ENCODE measurements around the gene SMG6.
"Not testable (repeated sequence)": the region's sequence is repeated elsewhere in the genome, so short reads cannot be mapped to it uniquely, and the experiment has no call there.

The SMG6 gene

DNA sequence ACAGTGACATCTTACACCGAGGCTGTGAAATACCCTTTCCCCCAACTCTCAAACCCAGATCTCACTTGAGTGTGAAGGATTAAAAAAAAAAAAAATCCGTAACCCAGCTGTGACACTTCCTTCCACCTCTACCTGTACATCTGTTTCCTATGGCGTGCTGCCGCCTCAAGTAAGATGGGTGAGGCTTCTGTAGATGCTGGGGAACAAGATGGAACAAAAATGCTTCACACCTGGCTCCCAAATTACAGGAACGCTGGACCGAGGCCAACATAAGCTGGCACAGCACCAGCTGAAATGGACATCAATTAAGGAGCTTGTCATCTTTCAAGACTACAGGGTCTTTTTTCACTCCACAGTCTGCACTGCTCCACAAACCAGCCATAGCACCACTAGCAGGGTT is 152.8 kb downstream of the SMG6 start:
- CTCF ChIA-PET = interaction anchor here (1.0 to 1.5 kb wide), 3 partner anchors 15 to 29 kb away, joined by 3 to 5 read pairs (median 3); no protein-coding TSS in a partner anchor
- no peak for DNase-seq (ENCODE audit: extremely low spot score)
- POLR2A ChIA-PET = no interaction called here
- TF ChIP-seq, protein P1, sequence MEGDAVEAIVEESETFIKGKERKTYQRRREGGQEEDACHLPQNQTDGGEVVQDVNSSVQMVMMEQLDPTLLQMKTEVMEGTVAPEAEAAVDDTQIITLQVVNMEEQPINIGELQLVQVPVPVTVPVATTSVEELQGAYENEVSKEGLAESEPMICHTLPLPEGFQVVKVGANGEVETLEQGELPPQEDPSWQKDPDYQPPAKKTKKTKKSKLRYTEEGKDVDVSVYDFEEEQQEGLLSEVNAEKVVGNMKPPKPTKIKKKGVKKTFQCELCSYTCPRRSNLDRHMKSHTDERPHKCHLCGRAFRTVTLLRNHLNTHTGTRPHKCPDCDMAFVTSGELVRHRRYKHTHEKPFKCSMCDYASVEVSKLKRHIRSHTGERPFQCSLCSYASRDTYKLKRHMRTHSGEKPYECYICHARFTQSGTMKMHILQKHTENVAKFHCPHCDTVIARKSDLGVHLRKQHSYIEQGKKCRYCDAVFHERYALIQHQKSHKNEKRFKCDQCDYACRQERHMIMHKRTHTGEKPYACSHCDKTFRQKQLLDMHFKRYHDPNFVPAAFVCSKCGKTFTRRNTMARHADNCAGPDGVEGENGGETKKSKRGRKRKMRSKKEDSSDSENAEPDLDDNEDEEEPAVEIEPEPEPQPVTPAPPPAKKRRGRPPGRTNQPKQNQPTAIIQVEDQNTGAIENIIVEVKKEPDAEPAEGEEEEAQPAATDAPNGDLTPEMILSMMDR (IDR thresholded peaks at IDR 0.05; ENCODE audit: control extremely low read depth, extremely low read depth, low read depth, missing control alignments) = no peak

DNA sequence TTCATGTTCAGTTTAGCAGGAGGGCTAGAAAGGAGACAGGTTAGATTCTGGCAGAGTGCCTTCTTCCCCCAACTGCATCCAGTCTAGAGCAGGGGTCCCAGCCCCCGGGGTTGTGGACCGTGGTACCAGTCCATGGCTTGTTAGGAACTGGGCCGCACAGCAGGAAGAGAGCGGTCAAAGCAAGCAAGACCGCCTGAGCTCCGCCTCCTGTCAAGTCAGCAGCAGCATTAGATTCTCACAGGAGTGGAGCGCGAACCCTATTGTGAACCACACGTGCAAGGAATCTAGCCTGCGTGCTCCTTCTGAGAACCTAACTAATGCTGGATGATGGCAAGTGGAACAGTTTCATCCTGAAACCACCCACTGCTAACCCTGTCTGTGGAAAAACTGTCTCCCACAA is 153.7 kb downstream of the SMG6 start:
- ChIA-PET POLR2A (interaction anchor here (0.7 kb wide), 1 partner anchor 17 kb away, joined by 4 read pairs; no protein-coding TSS in a partner anchor), CTCF (interaction anchor here (1.1 to 1.5 kb wide), 3 partner anchors 16 to 28 kb away, joined by 3 to 5 read pairs (median 3); no protein-coding TSS in a partner anchor)
- TF ChIP-seq, protein P1 (IDR thresholded peaks at IDR 0.05; ENCODE audit: control extremely low read depth, extremely low read depth, low read depth, missing control alignments) = no peak
- DNase-seq (ENCODE audit: extremely low spot score) = no peak

DNA sequence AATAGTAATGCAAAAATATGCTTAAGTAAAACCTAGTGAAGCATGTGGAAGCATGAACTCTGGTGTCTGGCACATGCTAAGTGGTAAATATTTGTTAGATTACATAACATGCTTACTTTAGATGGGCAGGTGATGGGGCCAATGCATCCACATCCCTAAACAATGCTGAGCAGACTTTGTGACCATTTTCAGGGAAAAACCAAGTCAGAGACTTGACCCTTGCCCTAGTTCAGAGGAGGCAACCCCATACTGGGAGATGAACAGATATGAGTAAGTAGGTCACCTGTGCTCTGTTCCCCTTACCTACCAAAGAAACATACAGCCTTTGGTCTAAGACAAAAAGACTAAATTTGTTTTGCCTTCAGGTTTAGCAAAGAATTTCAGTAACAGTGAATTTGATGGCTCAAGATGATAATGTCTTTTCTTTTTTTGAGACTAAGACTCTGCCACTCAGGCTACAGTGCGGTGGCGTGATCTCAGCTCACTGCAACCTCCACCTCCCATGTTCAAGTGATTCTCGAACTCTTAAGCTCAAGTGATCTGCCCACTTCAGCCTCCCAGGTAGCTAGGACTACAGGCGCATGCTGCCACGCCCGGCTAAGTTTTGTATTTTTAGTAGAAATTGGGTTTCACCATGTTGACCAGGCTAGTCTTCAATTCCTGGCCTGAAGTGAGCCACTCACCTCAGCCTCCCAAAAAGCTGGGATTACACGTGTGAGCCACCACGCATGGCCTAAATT is 157.3 kb downstream of the SMG6 start:
- DNase-seq (ENCODE audit: extremely low spot score) = no peak
- TF ChIP-seq, protein P1 (IDR thresholded peaks at IDR 0.05; ENCODE audit: control extremely low read depth, extremely low read depth, low read depth, missing control alignments) = no peak
- POLR2A ChIA-PET = interaction anchor here (0.6 kb wide), 1 partner anchor 753 kb away, joined by 6 read pairs; no protein-coding TSS in a partner anchor
- CTCF ChIA-PET = interaction anchor here (0.7 to 2.4 kb wide), 6 partner anchors 8 to 99 kb away, joined by 3 to 15 read pairs (median 4); no protein-coding TSS in a partner anchor

DNA sequence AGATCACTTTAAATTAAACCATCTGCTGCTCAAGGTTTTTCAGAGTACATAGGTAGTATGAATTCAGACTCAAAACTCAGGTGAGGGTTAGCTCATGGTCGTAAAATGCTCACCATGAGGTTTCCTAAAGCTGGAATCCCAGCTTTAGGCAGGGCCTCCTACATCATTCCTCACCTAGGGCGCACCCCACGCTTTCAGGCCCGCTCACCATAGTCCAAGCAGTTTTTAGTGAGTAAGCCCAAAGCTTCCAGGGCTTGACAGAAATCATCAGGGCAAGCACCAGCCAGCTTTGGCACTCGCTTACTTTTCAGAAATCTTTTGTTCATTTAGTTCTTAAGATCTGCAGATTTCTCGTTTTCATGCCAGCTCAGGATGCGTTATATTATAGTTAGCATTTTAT is 158.9 kb downstream of the SMG6 start:
- no peak for DNase-seq (ENCODE audit: extremely low spot score)
- TF ChIP-seq, protein P1 (IDR thresholded peaks at IDR 0.05; ENCODE audit: control extremely low read depth, extremely low read depth, low read depth, missing control alignments) = no peak
- ChIA-PET POLR2A (no interaction called here), CTCF (interaction anchor here (0.9 to 3.0 kb wide), 7 partner anchors 11 to 137 kb away, joined by 3 to 10 read pairs (median 3); no protein-coding TSS in a partner anchor)

DNA sequence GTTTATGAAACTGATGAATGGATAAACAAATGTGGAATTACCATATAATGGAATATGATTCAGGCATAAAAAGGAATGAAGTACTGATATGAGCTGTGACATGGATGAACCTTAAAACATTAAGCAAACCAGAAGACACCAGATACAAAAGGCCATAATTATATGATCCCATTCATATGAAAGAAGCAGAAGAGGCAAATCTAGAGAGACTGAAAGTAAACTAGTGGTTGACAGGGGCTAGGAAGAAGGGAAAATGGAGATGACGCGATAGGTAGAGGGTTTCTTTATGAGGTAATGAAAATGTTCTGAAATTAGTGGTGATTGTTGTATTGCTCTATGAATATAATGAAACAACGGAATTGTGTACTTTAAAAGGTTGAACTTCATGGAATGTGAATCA is 160.3 kb downstream of the SMG6 start:
- CTCF ChIA-PET = interaction anchor here (0.6 to 3.0 kb wide), 5 partner anchors 19 to 102 kb away, joined by 3 to 10 read pairs (median 3); no protein-coding TSS in a partner anchor

DNA sequence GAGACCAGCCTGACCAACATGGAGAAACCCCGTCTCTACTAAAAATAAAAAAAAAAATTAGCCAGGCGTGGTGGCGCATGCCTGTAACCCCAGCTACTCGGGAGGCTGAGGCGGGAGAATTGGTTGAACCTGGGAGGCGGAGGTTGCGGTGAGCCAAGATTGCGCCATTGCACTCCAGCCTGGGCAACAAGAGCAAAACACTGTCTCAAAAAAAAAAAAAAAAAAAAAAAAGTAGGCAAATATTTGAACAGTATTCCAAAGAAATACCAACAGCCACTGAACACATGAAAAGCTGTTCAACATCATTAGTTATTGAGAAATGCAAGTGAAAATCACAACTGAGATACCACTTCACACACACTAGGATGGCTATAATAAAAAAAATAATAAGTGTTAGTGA is 160.9 kb downstream of the SMG6 start:
- POLR2A ChIA-PET = not testable (repeated sequence)
- CTCF ChIA-PET = interaction anchor here (0.6 to 3.0 kb wide), 3 partner anchors 12 to 102 kb away, joined by 3 to 10 read pairs (median 4); no protein-coding TSS in a partner anchor

More for the DNA sequence above, 160.3 kb downstream of the SMG6 start:
- DNase-seq (ENCODE audit: extremely low spot score) = no peak
- TF ChIP-seq, protein P1 (IDR thresholded peaks at IDR 0.05; ENCODE audit: control extremely low read depth, extremely low read depth, low read depth, missing control alignments) = no peak
- POLR2A ChIA-PET = no interaction called here

DNA sequence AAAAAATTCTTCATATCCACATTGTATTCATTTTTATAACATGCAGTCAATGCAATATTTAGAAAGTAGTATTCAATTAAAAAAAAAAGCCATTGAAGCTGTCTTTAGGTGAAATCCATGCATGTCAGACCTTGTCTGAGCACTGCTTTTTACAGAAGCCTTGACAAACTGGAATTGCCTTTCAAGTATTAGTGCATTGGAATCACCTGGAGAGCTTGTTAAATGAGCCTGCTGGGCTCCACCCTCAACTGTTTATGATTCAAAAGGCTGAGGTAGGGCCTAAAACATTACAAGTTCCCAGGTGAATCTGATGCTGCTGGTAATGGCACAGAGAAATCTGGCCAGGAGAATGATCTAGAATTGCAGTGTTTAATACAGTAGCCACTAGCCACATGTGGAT is 162.9 kb downstream of the SMG6 start:
- ChIA-PET CTCF (interaction anchor here (0.9 to 6.2 kb wide), 5 partner anchors 17 to 142 kb away, joined by 3 to 48 read pairs (median 3); no protein-coding TSS in a partner anchor), POLR2A (interaction anchor here (0.7 kb wide), 1 partner anchor 634 kb away, joined by 3 read pairs; no protein-coding TSS in a partner anchor)
- TF ChIP-seq, protein P1 (IDR thresholded peaks at IDR 0.05; ENCODE audit: control extremely low read depth, extremely low read depth, low read depth, missing control alignments) = no peak
- DNase-seq (ENCODE audit: extremely low spot score) = no peak

More for the DNA sequence above, 160.9 kb downstream of the SMG6 start:
- DNase-seq (ENCODE audit: extremely low spot score) = not testable (repeated sequence)

Measured in GM10248 (cell line).